NCI-H69 (cell line): Measurements from ENCODE around the gene PCDHB11.
A peak's percentile ranks its signal among the peaks of the same experiment; 100 is the strongest.
"Not testable (repeated sequence)": the region's sequence is repeated elsewhere in the genome, so short reads cannot be mapped to it uniquely, and the experiment has no call there.

ENCODE experiments used
- DNase-seq: peaks from one replicate; lab custom pipeline; 2025; lab: John Stamatoyannopoulos, UW

Gene PCDHB11

DNA sequence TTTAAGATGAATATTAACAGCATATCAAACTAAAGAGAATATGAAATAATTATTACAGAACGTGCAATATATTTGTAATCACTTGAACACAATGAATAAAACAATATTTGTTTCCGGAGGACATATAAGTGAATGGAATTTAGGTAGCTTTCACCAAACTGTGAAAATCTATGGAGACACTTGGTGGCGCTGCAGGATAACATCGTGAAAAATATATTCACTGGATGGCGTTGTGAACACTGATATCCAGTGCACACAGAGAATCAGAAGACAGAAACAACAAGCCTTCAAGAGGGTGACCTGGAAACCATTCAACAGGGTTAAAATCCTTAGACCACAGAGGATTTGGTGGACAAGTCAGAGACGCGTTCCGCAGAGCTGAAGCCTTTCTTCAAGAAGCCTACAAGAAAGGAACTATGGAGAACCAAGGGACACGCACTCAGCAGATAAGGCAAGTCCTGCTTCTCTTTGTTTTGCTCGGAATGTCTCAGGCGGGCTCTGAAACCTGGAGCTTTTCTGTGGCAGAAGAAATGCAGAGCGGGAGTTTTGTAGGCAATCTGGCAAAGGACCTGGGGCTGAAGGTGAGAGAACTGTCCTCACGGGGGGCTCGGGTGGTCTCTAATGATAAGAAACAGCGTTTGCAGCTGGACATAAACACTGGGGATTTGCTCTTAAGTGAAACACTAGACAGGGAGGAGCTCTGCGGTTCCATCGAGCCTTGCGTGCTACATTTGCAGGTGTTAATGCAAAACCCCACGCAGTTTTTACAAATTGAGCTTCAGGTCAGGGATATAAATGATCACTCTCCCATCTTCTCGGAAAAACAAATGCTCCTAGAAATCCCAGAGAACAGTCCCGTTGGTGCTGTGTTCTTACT lies at the start of gene PCDHB11:
Gene PCDHB11, plus strand, starts transcription at position 269 of the 877 bp plus-strand sequence. Its CDS starts 148 bp downstream, at position 417.
- DNase-seq: peak; percentile 36

DNA sequence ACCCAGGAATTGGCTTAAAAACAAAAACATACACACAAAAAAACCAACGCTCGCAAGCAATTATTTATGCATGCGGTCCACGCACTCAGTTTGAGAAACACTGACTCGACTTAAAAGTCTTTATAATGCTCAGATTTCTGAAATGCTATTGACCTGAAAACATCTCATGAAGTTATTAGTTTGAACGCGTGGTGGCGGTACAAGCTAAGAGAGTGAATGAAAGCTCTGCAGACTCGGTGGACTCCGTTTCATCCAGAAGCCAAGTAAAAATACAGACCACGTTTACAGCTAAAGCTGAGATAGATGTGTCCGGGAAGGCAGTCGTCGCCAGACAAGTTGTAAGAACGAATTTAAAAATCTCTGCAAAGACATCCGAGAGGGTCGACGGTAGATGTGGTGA lies 49.6 kb upstream of the PCDHB11 start, which contains the start of gene PCDHB6:
Gene PCDHB6, plus strand, starts transcription at position 246 of the 400 bp plus-strand sequence. CDS start 201 bp downstream, outside the sequence.
- DNase-seq: peak; percentile 29

DNA sequence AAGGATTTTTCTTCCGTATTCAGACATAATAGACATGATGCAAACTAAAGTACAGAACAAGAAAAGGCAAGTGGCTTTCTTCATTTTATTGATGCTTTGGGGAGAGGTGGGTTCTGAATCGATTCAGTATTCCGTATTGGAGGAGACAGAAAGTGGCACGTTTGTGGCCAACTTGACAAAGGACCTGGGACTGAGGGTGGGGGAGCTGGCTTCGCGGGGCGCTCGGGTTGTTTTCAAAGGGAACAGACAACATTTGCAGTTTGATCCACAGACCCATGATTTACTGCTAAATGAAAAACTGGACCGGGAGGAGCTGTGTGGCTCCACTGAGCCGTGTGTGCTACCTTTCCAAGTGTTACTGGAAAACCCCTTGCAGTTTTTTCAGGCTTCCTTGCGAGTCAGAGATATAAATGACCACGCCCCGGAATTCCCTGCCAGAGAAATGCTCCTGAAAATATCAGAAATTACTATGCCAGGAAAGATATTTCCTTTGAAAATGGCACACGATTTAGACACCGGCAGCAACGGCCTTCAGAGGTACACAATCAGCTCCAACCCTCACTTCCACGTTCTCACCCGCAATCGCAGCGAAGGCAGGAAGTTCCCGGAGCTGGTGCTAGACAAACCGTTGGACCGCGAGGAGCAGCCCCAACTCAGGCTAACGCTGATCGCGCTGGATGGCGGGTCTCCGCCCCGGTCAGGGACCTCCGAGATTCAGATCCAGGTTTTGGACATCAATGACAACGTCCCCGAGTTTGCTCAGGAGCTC lies 49.0 kb upstream of the PCDHB11 start:
- DNase-seq: no peak

DNA sequence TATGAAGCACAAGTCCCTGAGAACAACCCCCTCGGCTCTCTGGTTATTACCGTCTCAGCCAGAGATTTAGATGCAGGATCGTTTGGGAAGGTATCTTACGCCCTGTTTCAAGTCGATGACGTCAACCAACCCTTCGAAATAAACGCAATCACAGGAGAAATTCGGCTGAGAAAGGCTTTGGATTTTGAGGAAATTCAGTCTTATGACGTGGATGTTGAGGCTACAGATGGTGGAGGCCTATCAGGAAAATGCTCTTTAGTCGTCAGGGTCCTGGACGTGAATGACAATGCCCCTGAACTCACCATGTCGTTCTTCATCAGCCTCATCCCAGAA lies 48.5 kb upstream of the PCDHB11 start:
- DNase-seq: no peak

DNA sequence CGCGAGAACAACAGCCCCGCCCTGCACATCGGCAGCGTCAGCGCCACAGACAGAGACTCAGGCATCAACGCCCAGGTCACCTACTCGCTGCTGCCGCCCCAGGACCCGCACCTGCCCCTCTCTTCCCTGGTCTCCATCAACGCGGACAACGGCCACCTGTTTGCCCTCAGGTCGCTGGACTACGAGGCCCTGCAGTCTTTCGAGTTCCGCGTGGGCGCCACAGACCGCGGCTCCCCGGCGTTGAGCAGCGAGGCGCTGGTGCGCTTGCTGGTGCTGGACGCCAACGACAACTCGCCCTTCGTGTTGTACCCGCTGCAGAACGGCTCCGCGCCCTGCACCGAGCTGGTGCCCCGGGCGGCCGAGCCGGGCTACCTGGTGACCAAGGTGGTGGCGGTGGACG lies 47.8 kb upstream of the PCDHB11 start:
- not testable (repeated sequence) for DNase-seq

DNA sequence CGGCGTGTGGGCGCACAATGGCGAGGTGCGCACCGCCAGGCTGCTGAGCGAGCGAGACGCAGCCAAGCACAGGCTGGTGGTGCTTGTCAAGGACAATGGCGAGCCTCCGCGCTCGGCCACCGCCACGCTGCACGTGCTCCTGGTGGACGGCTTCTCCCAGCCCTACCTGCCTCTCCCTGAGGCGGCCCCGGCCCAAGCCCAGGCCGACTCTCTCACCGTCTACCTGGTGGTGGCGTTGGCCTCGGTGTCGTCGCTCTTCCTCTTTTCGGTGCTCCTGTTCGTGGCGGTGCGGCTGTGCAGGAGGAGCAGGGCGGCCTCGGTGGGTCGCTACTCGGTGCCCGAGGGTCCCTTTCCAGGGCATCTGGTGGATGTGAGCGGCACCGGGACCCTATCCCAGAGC lies 47.3 kb upstream of the PCDHB11 start:
- not testable (repeated sequence) for DNase-seq

DNA sequence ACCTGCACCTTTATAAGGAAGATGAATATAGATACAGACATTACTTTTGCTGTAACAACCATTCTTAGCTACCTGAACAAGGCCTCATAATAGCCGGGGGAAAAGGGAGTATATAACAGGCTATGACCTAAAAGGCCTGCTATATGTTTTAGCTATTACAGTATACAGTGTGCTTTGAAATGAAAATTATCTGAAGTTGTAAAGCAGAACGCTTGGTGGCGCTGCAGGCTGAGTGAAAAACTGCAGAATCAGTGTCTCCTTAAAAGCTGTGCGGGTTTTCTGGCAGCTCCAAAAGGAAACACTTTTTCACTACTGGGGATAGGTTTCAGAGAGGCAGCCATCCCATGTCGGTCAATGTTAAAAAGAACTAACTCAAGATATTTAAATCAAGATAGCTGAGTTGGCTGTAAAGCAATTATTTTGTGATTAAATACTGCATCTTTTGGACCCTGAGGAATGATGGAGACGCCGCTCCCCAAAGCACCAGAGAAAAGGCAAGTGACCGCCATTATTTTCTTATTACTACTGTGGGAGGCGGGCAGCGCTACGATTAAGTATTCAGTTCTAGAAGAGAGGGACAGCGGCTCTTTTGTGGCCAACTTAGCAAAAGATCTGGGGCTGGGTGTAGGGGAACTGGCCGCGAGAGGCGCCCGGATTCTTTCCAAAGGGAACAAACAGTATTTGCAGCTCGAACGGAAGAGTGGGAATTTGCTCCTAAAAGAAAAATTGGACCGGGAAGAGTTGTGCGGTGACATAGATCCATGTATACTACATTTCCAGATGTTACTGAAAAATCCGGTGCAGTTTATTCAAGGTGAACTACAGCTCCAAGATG lies 43.7 kb upstream of the PCDHB11 start:
- peak; percentile 63 for DNase-seq

DNA sequence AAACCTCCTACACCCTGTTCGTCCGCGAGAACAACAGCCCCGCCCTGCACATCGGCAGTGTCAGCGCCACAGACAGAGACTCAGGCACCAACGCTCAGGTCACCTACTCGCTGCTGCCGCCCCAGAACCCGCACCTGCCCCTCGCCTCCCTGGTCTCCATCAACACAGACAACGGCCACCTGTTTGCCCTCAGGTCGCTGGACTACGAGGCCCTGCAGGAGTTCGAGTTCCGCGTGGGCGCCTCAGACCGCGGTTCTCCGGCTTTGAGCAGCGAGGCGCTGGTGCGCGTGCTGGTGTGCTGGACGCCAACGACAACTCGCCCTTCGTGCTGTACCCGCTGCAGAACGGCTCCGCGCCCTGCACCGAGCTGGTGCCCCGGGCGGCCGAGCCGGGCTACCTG lies 42.1 kb upstream of the PCDHB11 start:
- DNase-seq: not testable (repeated sequence)

DNA sequence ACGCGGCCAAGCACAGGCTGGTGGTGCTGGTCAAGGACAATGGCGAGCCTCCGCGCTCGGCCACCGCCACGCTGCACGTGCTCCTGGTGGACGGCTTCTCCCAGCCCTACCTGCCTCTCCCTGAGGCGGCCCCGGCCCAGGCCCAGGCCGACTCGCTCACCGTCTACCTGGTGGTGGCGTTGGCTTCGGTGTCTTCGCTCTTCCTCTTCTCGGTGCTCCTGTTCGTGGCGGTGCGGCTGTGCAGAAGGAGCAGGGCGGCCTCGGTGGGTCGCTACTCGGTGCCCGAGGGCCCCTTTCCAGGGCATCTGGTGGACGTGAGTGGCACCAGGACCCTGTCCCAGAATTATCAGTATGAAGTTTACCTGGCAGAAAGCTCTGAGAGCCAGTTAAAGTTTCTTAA lies 41.5 kb upstream of the PCDHB11 start:
- not testable (repeated sequence) for DNase-seq

DNA sequence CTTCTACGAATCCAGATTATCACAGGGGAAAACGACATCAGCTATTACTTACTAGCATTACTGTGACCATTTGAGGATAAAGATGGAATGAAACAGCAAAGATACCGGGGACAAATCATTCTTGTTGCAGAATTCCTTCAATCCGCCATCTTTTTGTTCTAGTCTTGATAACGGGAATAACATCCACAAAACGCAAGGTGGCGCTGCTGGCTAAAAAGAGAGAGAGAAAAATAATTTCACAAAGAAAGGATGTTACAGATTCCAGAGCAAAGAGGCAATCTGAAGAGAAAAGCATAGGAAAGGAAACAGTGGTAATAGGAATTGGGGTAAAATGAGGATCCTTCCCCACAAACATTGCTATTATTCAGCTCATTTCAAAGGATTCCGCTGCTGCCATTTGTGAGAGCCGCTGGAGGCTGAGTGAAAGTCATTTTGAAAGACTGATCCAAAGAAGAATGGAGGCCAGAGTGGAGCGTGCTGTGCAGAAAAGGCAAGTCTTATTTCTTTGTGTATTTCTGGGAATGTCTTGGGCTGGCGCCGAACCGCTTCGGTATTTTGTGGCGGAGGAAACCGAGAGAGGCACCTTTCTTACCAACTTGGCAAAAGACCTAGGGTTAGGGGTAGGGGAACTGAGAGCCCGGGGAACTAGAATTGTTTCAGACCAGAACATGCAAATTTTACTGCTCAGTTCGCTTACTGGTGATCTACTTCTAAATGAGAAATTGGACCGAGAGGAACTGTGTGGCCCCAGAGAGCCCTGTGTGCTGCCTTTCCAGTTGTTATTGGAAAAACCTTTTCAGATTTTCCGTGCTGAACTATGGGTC lies 26.8 kb upstream of the PCDHB11 start, which contains the start of gene PCDHB7:
Gene PCDHB7, plus strand, starts transcription at position 264 of the 824 bp plus-strand sequence. Its CDS starts 192 bp downstream, at position 456.
- DNase-seq: peak; percentile 68

DNA sequence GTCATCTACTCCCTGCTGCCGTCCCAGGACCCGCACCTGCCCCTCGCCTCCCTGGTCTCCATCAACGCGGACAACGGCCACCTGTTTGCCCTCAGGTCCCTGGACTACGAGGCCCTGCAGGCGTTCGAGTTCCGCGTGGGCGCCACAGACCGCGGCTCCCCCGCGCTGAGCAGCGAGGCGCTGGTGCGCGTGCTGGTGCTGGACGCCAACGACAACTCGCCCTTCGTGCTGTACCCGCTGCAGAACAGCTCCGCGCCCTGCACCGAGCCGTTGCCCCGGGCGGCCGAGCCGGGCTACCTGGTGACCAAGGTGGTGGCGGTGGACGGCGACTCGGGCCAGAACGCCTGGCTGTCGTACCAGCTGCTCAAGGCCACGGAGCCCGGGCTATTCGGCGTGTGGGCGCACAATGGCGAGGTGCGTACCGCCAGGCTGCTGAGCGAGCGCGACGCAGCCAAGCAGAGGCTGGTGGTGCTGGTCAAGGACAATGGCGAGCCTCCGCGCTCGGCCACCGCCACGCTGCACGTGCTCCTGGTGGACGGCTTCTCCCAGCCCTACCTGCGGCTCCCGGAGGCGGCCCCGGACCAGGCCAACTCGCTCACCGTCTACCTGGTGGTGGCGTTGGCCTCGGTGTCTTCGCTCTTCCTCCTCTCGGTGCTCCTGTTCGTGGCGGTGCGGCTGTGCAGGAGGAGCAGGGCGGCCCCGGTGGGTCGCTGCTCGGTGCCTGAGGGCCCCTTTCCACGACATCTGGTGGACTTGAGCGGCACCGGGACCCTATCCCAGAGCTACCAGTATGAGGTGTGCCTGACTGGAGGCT lies 24.9 kb upstream of the PCDHB11 start:
- DNase-seq: not testable (repeated sequence)

DNA sequence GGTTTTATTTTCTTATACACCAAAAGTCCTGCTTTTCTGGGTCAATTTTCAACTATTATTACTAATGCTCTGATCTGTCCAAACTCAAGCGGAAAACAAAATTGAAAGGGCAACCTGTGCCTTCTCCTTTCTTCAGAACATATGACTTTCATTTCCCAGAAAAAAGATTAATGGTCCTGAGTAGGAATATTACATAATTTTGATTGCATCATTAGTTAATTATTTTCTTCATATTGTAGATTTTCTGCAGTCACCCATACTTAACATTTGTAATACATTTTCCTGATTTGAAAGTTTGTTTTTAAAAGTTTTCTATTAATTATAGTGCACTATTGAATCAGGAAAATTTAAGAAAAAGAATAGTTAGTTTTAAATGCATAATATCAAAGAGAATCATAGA lies 23.5 kb upstream of the PCDHB11 start:
- DNase-seq: no peak

DNA sequence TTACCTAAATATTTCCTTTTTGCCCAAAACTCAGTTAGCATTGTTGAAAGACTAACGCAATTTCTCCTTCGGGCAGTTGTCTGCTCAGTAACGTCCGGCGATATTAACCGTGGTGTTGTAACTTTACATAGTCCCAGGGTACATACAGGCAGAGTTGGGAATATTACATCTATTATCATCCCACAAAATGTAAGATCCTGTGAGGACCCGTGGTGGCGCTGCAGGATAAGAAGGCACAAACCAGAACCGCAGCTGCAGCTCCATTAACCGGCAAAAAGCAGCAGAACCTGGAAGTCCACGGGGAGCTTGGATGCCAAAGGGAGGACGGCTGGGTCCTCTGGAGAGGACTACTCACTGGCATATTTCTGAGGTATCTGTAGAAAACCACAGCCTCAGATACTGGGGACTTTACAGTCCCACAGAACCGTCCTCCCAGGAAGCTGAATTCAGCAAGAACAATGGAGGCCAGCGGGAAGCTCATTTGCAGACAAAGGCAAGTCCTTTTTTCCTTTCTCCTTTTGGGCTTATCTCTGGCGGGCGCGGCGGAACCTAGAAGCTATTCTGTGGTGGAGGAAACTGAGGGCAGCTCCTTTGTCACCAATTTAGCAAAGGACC lies 21.7 kb upstream of the PCDHB11 start, which contains the start of gene PCDHB8:
Gene PCDHB8, plus strand, starts transcription at position 214 of the 615 bp plus-strand sequence. Its CDS starts 245 bp downstream, at position 459.
- DNase-seq: peak; percentile 69

DNA sequence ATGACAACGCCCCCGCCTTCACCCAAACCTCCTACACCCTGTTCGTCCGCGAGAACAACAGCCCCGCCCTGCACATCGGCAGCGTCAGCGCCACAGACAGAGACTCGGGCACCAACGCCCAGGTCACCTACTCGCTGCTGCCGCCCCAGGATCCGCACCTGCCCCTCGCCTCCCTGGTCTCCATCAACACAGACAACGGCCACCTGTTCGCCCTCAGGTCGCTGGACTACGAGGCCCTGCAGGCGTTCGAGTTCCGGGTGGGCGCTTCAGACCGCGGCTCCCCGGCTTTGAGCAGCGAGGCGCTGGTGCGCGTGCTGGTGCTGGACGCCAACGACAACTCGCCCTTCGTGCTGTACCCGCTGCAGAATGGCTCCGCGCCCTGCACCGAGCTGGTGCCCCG lies 20.1 kb upstream of the PCDHB11 start:
- DNase-seq: not testable (repeated sequence)

DNA sequence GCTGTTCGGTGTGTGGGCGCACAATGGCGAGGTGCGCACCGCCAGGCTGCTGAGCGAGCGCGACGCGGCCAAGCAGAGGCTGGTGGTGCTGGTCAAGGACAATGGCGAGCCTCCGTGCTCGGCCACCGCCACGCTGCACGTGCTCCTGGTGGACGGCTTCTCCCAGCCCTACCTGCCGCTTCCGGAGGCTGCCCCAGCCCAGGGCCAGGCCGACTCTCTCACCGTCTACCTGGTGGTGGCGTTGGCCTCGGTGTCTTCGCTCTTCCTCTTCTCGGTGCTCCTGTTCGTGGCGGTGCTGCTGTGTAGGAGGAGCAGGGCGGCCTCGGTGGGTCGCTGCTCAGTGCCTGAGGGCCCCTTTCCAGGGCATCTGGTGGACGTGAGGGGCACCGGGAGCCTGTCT lies 19.6 kb upstream of the PCDHB11 start:
- DNase-seq: not testable (repeated sequence)

DNA sequence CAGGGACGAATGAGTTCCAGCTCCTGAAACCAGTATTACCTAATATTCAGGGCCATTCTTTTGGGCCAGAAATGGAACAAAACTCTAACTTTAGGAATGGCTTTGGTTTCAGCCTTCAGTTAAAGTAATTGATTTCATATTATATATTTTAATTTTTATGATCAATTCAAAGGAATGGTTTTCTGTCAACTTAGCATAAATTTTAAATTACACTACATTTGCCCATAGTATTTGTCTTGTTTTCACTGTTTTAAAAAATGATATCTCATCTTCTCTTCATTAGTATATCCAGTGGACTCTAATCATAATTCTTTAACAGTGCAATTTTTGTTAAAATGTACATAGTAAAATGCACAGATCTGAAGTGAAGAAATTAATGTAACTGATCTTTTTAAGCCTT lies 19.1 kb upstream of the PCDHB11 start:
- DNase-seq: no peak

DNA sequence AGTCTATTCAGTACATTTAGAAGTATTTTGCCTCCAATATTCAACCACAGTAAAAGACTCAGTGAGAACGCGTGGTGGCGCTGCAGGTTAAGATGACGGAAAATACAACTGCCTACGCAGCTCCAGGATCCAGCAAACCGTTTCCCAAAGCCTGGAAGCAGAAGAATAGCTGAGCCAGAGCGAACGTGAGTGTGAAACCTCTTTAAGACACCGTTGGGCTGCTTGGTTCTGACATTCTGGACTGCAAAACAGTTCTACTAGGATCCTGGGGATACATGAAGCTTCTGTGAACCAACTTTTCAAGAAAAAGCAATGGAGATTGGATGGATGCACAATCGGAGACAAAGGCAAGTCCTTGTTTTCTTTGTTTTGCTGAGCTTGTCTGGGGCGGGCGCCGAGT lies 17.2 kb upstream of the PCDHB11 start, which contains the start of gene PCDHB16:
Gene PCDHB16, plus strand, starts transcription at position 140 of the 400 bp plus-strand sequence. Its CDS starts 173 bp downstream, at position 313.
- DNase-seq: peak; percentile 35

DNA sequence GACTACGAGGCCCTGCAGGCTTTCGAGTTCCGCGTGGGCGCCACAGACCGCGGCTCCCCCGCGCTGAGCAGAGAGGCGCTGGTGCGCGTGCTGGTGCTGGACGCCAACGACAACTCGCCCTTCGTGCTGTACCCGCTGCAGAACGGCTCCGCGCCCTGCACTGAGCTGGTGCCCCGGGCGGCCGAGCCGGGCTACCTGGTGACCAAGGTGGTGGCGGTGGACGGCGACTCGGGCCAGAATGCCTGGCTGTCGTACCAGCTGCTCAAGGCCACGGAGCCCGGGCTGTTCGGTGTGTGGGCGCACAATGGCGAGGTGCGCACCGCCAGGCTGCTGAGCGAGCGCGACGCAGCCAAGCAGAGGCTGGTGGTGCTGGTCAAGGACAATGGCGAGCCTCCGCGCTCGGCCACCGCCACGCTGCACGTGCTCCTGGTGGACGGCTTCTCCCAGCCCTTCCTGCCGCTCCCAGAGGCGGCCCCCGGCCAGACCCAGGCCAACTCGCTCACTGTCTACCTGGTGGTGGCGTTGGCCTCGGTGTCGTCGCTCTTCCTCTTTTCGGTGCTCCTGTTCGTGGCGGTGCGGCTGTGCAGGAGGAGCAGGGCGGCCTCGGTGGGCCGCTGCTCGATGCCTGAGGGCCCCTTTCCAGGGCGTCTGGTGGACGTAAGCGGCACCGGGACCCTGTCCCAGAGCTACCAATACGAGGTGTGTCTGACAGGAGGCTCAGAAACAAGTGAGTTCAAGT lies 15.1 kb upstream of the PCDHB11 start:
- DNase-seq: not testable (repeated sequence)
